ENCODE results near the gene SHB.

Gene SHB

DNA sequence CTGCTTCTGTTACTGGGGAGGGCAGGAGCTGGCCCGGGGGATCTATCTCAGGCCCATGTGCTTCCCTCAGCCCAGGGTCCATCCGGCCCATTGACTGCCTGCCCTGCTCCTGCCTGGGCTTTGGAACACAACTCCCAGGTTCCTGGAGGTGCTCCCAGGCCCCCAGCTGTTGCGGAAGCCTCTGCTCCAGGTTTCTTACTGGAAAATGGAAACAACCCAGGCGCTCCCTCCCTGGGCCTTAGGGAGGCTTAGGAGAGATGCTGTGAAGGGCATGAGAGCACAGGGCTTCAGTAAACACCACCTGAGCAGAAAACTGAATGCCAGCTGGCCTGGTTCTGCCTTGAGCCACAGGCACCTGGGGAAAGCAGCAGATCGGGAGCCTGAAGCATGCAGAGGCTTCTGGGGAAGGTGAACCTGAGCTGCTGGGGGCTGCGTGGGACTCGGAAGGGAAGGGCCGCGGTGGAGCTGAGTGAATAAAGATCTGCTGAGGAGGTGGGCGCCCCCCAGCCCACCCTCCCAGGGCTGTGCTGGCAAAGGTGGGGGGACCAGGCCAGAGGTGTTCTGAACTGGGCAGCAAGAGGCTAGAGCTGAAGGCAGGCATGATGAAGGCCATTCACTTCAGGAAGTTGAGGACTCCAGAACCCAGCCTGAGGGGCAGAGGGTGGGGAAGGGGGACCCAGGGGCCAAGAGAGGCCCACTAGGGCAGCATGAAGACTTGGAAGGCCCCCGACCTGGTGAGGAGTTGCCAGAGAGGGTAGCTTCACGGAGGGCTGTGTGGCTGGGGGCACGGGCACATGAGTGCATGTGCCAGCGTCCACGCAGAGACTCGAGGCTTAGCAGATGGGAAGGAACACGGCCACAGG lies 64.8 kb downstream of the SHB start:
- no peak for DNase-seq

GRCh38 chr9:38003230-38003629 lies 65.8 kb downstream of the SHB start:
- DNase-seq, result no peak

DNA sequence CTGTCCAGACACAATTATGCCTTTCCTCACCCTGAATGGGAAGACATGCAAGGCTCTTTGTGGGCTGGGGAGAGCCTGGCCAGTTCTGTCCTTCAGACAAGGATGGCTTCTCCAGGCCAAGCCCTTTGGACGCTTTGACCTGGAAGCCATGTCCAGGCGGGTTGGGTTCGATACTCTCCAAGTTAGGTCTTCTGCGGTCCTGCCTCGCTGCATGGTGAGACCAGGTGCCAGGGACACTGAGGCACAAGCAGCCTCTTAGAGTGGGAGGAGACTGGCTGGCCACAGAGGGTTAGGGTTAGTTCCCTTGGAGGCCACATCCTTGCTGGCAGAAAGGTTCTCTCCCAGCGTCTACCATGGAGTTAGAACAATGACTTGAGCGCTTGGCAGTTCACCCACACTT lies 67.6 kb downstream of the SHB start:
- DNase-seq, result no peak

- DNase-seq, result no peak
Measured at GRCh38 chr9:38000735-38001134, 68.3 kb downstream of the SHB start.

DNA sequence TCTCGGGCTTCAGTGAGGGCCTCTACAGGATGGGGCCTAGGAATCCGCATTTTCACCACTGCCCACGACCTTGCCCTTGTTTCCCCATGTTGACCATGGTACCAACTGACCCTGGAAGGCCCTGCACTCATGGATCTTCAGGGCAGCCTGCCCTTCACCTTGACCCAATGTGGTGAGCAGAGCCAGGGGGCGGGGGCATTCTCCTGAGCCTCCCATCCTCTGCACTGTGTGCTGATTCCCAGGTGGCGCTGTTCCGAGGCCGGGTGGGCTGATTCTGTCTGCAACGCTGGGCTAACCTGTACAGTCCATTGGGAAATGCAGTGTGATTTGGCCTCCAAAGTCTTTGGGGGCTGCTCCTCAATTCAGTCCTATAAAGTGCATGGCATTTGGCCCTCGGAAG lies 68.7 kb downstream of the SHB start:
- DNase-seq, result no peak

DNA sequence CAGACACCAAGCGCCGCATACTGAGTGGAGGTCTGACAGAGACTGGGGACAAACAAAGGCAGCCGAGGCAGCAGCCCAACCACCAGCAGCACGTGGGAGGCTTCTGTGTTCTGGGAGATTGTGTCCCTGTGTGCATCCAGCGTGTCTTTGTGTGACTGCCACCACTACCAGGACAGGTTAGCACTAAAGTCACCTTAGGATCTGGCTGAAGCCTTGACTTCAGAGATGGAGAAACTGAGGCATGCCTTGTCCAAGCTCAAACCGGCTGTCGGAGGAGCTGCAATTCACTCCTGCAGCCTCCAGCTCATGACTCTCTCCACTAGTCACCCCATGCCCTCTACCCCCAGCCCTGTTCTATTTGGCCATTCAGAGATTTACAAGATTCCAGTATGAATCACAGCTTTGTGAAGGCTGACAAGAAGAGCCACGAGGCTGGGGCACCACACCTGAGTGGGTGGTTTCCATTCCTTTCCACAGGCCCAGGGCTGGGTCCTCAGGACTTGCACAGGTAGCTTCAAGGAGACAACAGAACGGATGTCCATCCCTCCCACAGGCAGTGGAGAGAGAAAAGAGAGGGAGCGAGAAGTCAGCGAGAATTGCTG lies 69.3 kb downstream of the SHB start:
- DNase-seq, result peak; percentile 55

DNA sequence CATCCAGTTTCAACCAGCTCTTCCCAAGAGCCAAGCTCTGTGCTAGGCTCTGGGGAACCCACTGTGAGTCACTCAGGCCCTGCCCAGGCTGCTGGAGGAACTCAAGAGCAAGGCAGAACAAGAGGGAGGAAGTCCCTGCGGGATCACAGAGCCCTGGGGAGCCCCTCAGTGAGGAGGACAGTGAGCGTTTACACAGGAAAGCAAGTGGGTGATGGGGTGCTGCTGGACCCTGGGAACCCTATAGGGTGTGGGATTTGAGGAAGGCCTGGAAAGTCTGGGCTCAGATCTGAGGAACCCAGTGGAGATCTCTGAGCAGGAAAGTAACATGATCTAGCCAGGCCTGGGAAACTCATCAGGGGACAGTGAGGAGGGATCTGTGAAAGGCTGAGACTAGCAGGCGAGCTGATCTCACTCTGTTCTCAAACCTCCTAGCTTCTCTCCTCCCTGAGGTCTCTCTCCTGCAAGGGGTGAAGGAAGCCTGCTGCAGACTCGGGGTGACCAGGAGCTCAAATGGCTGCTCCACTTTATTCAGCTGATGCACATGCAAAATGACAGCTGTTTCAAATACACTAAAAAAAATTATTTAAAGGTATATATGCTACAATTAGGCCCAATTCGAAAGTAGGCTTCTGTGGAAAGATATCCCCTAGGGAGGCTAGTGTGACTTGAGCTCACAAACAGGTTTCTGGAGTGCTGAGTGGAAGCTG lies 70.0 kb downstream of the SHB start:
- no peak for DNase-seq

DNA sequence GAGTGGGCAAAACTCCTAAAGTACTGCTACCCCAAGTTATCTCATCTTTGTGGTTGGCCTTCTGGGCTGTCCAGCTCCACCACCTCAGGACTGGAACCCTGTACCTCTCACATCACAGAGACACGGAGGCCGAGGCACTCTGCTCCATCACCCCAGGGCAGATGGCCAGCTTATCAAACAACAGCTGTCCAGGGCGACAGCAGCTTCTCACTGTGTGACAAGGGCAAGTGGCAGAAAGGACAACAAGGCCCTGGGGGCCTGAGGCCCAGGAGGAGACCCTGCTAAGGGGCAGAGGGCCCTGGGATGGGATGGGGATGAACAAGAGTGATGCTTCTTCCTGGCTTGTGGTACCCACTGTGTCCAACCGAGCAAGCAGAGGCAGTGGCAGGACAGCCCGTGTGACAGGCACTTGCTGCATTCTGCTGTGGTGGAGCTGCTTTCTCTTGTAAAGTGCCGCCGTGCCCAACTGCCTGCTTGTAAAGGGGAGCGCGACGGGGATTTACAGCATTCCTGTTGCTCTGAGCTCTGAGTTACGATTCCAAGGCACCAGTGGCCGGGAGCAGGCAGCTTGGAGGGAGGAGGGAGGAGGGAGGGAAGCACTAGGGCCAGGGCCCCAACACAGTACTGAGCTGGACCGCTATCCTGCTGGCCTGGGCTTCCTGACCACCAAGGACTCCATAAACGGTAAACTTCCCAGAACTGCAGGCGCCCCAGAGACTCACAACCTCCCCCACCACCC lies 71.2 kb downstream of the SHB start:
- DNase-seq, result no peak

DNA sequence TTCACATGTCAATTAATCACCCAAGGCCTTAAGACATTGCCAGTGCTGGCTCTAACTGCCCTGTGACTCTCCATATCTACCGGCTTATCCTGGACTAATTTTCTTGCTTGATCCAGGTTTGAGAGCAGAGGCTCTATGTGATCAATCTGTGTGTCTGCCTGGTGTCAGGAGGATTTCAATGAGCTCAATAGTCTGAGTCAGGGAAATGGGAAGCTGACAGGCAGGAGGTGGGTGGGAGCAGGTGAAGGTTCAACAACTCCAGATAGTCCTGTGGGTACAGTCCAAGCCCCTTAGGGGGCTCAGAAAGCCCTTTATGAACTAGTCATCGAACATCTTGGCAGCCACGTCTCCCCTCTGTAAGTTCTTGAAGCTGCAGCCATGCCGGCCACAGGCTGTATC lies 72.2 kb downstream of the SHB start:
- no peak for DNase-seq

DNA sequence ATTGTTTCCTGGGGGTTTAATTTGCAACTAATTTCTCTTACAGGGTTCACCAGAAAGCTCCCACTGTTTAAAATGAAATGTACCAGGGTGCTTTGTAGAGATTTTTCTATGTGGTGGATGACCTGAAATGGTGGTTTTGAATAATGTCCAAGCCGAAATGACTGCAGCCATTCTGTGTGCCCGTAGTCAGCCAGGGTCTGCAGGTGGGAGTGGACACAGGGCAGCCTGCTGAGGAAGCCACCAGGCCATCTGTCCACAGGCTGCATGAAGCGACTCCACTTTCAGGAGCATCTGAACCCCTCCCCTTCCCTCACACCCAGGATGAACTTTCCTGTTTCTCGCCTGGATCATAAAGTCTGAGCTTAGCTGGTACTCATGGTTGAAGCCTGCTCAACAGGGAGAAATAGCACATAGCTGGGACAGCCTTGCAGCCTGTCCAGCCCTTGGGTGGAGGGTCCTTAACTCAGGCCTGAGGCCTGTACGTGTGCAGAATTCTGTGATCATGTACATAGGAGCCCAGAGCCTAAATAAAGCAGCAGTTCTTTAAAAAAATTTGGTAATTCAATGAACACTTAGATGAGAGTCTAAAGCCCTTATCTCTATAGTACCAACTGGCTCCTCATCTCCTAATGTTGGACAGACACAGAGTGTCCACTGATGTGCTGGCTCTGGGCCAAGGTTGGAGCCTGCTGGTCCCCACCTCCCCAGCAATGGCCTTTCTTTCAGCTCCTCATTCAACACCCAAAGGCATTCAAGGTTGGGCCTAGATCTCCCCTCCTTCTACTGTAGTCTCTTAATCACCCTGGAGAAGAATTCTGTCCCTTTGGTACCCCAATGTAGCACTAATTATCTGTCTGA lies 72.8 kb downstream of the SHB start:
- DNase-seq, result no peak

DNA sequence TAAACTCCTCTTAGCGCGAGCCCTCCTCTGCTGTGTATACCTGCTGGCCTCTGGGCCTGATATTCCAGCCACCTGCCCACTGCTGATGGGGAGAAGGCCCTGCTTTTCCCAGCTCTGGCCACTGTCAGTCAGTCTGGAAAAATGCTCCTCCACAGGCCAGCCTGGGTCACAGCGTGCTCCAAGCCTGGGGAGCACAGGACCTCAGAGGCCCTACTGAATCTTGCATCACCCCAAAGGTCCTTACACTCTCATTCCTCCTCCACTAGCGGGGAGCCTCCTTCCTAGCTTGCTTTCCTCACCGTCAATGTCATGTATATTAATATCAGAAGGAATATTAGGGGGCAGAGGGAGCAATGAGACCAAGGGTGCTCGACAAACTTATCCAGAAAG lies 73.7 kb downstream of the SHB start:
- no peak for DNase-seq

GRCh38 chr9:37994639-37995347 lies 74.2 kb downstream of the SHB start:
- peak; percentile 86 for DNase-seq

GRCh38 chr9:37992924-37993349 lies 76.1 kb downstream of the SHB start:
- no peak for DNase-seq

DNA sequence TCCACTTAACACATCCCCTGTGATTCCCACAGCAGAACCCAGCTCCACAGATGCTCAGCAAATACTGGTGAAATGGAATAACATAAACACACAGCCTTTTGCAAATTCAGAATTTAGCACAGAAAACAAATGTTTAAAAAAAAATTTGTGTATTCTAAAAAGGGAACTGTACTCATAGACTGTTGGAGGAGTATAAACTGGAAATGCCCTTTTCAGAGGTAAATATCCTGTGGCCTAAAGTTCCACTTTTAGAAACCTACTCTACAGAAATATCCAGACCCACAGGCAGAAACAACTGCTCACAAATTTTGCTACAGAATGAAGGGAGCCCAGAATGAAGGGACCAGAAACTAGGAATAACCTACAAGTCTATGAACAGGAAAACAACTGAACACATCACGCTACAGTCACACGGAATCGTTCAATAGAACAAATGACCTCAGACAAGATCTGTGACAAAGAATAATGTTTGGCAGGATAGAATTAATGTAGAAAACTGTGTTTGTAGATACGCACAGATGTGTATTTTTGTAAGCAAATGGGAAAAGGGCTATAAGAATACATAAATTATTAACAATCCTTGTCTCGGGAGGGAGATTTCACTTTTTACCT lies 78.5 kb downstream of the SHB start:
- DNase-seq, result no peak

DNA sequence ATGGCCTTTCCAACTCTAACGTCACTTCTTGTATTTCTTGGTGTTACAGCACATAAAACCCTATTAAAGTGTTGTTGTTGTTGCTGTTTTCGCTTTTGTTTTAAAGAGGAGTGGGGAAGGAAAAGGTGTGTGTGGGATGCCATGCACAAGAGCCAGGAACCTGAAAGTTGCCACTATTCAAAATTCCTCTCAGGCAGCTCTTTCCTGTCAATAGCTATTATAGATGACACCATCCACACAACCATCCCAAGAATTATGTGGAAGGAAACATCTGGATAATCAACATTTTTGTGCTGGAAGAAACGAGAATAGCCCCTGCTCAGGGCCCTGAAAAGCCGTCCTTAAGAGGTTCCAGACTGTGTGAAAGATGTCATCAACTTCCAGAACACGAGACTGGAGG lies 79.3 kb downstream of the SHB start:
- no peak for DNase-seq

GRCh38 chr9:37988602-37989001 lies 80.4 kb downstream of the SHB start:
- no peak for DNase-seq

GRCh38 chr9:37988041-37988440 lies 81.0 kb downstream of the SHB start:
- no peak for DNase-seq

DNA sequence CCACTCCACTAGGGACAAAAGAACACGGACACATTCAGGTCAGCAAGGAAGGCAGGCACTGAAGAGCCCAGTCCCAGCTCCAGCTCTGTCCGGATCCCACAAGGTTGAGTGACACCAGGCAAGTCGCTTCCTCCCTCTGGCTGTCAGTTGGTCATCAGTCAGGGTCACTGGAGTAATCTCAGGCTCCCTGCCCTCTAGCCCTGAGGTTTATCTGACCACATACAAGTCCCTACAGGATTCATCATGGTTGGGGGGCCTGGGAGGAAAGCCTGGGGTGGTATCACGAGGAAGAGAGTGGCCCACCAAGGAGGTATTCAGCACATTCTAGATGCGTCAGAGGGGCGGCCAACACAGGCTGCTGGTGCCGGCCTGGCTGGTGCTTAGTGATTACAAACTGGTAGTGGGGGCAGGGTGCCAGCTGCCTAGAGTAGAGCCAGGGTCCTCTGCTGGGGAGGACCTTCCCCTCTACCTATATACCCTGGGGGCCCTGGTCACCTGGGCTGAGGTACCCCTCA lies 81.5 kb downstream of the SHB start:
- no peak for DNase-seq

GRCh38 chr9:37986771-37987258 lies 82.2 kb downstream of the SHB start:
- DNase-seq, result no peak

- no peak for DNase-seq
Measured at GRCh38 chr9:37986001-37986400, 83.0 kb downstream of the SHB start.

All from DMS153 (cell line).